Gastrocnemius medialis (tissue), 4 donors: ENCODE data around the gene CDH4.

ENCODE experiments used
- CTCF ChIP-seq, 5 experiments: fragments of 450-650 bp in 3 of 5; fragments of 200-600 bp in 2 of 5; sonication (generic) in 2 of 5; IDR thresholded peaks in 4 of 5; conservative IDR thresholded peaks in 1 of 5; 1 replicate in 4 of 5; 2 replicates in 1 of 5; pipeline ENCODE4 v1.5.1; 2016 to 2019; ENCODE audit warnings: antibody characterized with exemption in 5 of 5, mild to moderate bottlenecking in 3 of 5, moderate library complexity in 3 of 5
- POLR2A ChIP-seq, 2 donors: fragments of 450-650 bp; IDR thresholded peaks; one replicate each; pipeline ENCODE4 v1.6.1; 2017; ENCODE audit warnings: antibody characterized with exemption in 2 of 2, mild to moderate bottlenecking in 2 of 2, moderate library complexity in 2 of 2

GRCh38 chr20:61238813-61239212 is 13.2 kb upstream of the CDH4 start:
- TF ChIP-seq POLR2A (IDR thresholded peaks at IDR 0.05) (no peak), CTCF (IDR thresholded peaks at IDR 0.05 in 4 of 5, conservative IDR thresholded peaks at IDR 0.05 in 1 of 5) (no peak)
